Measurements from ENCODE around the gene COBL.

The COBL gene

GRCh38 chr7:51279391-51280023 lies 37.1 kb downstream of the COBL start:
- in situ Hi-C loops (cut with HindIII; ENCODE audit: low sequenced_read_pairs): no loop called here
- H3K4me3 ChIP-seq (ENCODE audit: low read depth, low read length): no peak overlapping the region
- TF ChIP-seq CTCF (IDR thresholded peaks at IDR 0.05; ENCODE audit: low read depth, low read length, missing control alignments): no peak
- DNase-seq (ENCODE audit: low read depth): no peak

GRCh38 chr7:51278797-51279196 lies 37.8 kb downstream of the COBL start:
- in situ Hi-C loops (cut with HindIII; ENCODE audit: low sequenced_read_pairs): no loop called here
- no peak for DNase-seq (ENCODE audit: low read depth)
- no peak for TF ChIP-seq CTCF (IDR thresholded peaks at IDR 0.05; ENCODE audit: low read depth, low read length, missing control alignments)
- H3K4me3 ChIP-seq (ENCODE audit: low read depth, low read length): no peak overlapping the region

DNA sequence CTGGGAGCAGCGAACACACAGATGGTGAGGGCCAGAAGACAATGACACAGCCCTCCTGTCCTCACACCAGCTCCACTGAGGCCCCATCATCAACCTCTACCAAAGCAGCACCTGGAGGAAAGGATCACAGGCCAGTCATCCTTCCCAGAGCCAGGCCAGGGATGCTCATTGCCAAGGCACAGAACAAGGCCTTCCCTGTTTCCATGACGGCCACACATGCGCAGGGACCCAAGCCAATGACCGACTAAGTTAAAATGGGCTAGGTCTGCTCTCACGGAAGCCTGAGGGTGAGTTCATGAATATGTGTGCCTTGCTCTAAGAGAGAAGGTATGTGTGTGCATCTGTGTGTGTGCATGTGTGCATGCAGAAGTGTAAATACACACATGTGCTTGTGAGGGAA lies 39.6 kb downstream of the COBL start:
- no peak for DNase-seq (ENCODE audit: low read depth)
- in situ Hi-C loops (cut with HindIII; ENCODE audit: low sequenced_read_pairs): no loop called here

DNA sequence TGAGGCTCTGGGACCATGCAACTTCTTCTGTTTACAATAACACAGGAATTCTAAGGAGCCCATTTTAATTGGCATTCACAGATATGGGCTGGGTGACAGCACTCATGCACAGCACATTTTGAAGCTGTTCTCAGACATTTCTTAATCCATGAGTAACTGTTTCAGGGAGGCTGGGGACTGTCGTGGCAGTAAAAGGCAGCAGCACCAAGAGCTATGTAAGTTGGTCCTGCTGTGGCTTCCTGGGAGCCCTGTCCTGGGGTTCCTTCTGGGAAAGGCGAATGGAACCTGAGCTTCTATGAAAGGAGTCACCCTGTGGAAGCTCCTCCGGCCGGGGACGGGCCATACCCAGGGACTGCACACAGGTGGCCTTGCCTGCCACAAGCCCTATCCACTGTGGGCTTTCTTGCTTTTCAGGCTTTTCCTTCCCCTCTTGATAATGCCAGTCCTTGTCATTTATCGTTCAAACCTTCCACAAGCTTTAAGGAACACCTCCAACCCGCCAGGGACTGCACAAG lies 40.5 kb downstream of the COBL start:
- in situ Hi-C loops (cut with HindIII; ENCODE audit: low sequenced_read_pairs): no loop called here
- TF ChIP-seq CTCF (IDR thresholded peaks at IDR 0.05; ENCODE audit: low read depth, low read length, missing control alignments): no peak
- DNase-seq (ENCODE audit: low read depth): no peak
- no peak overlapping the region for H3K4me3 ChIP-seq (ENCODE audit: low read depth, low read length)

More for the DNA sequence above, 39.6 kb downstream of the COBL start:
- TF ChIP-seq CTCF (IDR thresholded peaks at IDR 0.05; ENCODE audit: low read depth, low read length, missing control alignments): no peak
- no peak overlapping the region for H3K4me3 ChIP-seq (ENCODE audit: low read depth, low read length)

- DNase-seq (ENCODE audit: low read depth): no peak
- in situ Hi-C loops (cut with HindIII; ENCODE audit: low sequenced_read_pairs): no loop called here
- no peak for TF ChIP-seq CTCF (IDR thresholded peaks at IDR 0.05; ENCODE audit: low read depth, low read length, missing control alignments)
- no peak overlapping the region for H3K4me3 ChIP-seq (ENCODE audit: low read depth, low read length)
These were observed 41.1 kb downstream of the COBL start for GRCh38 chr7:51275532-51275931.

DNA sequence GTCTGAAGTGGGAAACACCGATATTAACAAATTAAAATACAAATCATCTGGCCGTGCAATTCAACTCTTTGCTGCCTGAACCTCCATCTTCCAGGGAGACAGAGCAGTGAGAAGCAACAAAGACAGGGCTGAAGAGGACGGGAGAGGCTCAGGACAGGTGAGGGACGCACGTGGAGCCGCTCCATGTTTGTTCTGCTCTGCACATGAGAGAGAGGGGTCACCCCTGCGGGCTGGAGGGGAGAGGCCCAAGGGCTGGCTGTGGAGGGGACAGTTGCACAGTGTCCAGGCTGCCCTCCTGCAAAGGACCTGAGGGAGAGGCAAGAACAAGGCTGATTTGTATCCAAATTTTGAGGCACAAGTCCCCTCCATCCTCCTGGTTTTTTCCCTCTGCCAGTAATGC lies 41.7 kb downstream of the COBL start:
- no peak for DNase-seq (ENCODE audit: low read depth)
- in situ Hi-C loops (cut with HindIII; ENCODE audit: low sequenced_read_pairs): no loop called here
- H3K4me3 ChIP-seq (ENCODE audit: low read depth, low read length): no peak overlapping the region
- TF ChIP-seq CTCF (IDR thresholded peaks at IDR 0.05; ENCODE audit: low read depth, low read length, missing control alignments): no peak
